ENCODE data around the gene PROS1. TPM values are rescaled to one million over a fixed set of nuclear protein-coding genes. Genes with fewer than 3 reads are reported as not detected.

Gene PROS1
- total RNA-seq, 1 experiment from 2014 or later, result 1.7 TPM

GRCh38 chr3:93910097-93910496 is 63.6 kb downstream of the PROS1 start:
- no peak overlapping the region for H3K4me3 Mint-ChIP-seq
- POLR2A ChIA-PET, result no interaction called here
- CTCF ChIA-PET, result no interaction called here
- TF ChIP-seq USF2 (CRISPR knock-in tag; IDR thresholded peaks at IDR 0.05) (no peak), GTF2I (CRISPR knock-in tag; conservative IDR thresholded peaks at IDR 0.05) (no peak), CBFB (CRISPR knock-in tag; IDR thresholded peaks at IDR 0.05; ENCODE audit: low read depth) (no peak), ESRRA (CRISPR knock-in tag; IDR thresholded peaks at IDR 0.05; ENCODE audit: borderline replicate concordance) (no peak), NFATC4 (CRISPR knock-in tag; IDR thresholded peaks at IDR 0.05) (no peak), PREB (CRISPR knock-in tag; IDR thresholded peaks at IDR 0.05; ENCODE audit: borderline replicate concordance) (no peak), HMGA2 (CRISPR knock-in tag; IDR thresholded peaks at IDR 0.05) (no peak), ATF3 (CRISPR knock-in tag; conservative IDR thresholded peaks at IDR 0.05) (no peak), SMAD4 (CRISPR knock-in tag; IDR thresholded peaks at IDR 0.05) (no peak), TP53 (CRISPR knock-in tag; IDR thresholded peaks at IDR 0.05) (no peak), FOXK1 (CRISPR knock-in tag; IDR thresholded peaks at IDR 0.05) (no peak), ELF4 (CRISPR knock-in tag; IDR thresholded peaks at IDR 0.05; ENCODE audit: low read depth) (no peak), E2F5 (CRISPR knock-in tag; IDR thresholded peaks at IDR 0.05) (no peak), CREM (CRISPR knock-in tag; IDR thresholded peaks at IDR 0.05) (no peak), NFE2L1 (CRISPR knock-in tag; IDR thresholded peaks at IDR 0.05) (no peak), ZNF232 (CRISPR knock-in tag; IDR thresholded peaks at IDR 0.05) (no peak)
- TF ChIP-seq, protein P1, sequence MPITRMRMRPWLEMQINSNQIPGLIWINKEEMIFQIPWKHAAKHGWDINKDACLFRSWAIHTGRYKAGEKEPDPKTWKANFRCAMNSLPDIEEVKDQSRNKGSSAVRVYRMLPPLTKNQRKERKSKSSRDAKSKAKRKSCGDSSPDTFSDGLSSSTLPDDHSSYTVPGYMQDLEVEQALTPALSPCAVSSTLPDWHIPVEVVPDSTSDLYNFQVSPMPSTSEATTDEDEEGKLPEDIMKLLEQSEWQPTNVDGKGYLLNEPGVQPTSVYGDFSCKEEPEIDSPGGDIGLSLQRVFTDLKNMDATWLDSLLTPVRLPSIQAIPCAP (CRISPR knock-in tag; IDR thresholded peaks at IDR 0.05), result no peak
- TF ChIP-seq, protein P2, sequence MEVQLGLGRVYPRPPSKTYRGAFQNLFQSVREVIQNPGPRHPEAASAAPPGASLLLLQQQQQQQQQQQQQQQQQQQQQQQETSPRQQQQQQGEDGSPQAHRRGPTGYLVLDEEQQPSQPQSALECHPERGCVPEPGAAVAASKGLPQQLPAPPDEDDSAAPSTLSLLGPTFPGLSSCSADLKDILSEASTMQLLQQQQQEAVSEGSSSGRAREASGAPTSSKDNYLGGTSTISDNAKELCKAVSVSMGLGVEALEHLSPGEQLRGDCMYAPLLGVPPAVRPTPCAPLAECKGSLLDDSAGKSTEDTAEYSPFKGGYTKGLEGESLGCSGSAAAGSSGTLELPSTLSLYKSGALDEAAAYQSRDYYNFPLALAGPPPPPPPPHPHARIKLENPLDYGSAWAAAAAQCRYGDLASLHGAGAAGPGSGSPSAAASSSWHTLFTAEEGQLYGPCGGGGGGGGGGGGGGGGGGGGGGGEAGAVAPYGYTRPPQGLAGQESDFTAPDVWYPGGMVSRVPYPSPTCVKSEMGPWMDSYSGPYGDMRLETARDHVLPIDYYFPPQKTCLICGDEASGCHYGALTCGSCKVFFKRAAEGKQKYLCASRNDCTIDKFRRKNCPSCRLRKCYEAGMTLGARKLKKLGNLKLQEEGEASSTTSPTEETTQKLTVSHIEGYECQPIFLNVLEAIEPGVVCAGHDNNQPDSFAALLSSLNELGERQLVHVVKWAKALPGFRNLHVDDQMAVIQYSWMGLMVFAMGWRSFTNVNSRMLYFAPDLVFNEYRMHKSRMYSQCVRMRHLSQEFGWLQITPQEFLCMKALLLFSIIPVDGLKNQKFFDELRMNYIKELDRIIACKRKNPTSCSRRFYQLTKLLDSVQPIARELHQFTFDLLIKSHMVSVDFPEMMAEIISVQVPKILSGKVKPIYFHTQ (CRISPR knock-in tag; IDR thresholded peaks at IDR 0.05), result no peak
- TF ChIP-seq, protein P3, sequence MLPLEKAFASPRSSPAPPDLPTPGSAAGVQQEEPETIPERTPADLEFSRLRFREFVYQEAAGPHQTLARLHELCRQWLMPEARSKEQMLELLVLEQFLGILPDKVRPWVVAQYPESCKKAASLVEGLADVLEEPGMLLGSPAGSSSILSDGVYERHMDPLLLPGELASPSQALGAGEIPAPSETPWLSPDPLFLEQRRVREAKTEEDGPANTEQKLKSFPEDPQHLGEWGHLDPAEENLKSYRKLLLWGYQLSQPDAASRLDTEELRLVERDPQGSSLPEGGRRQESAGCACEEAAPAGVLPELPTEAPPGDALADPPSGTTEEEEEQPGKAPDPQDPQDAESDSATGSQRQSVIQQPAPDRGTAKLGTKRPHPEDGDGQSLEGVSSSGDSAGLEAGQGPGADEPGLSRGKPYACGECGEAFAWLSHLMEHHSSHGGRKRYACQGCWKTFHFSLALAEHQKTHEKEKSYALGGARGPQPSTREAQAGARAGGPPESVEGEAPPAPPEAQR (CRISPR knock-in tag; IDR thresholded peaks at IDR 0.05), result no peak
- no peak overlapping the region for H3K27ac Mint-ChIP-seq
- peaks cover 48% of the 10 kb centered on the region for H3K36me3 Mint-ChIP-seq
- no peak for ATAC-seq
- H3K4me1 Mint-ChIP-seq, result no peaks in the 10 kb centered on the region
- H3K9me3 Mint-ChIP-seq, result peaks cover 72% of the 10 kb centered on the region
- H3K27me3 Mint-ChIP-seq (ENCODE audit: low read depth), result peaks cover 8% of the 10 kb centered on the region
- DNase-seq (ENCODE audit: low spot score), result no peak

DNA sequence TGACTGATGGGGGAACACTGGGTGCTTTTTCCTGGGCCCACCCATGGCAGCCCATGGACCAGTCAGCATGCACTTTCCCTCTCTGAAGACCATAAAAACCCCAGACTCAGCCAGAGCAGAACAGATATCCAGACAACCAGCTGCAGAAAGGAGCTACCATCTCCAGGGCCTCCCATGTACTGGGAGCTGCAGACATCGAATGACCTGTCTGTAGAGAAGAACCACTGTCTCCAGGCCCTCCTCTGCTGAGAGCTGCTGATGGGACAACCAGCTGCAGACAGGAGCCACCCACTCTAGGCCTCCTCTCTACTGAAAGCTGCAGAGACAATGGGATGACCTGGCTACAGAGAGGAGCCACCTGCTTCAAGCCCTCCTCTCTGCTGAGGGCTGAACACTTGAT is 66.6 kb downstream of the PROS1 start:
- Mint-ChIP-seq H3K4me1 (no peaks in the 10 kb centered on the region), H3K27me3 (ENCODE audit: low read depth) (peaks cover 4% of the 10 kb centered on the region), H3K4me3 (no peak overlapping the region), H3K9me3 (peaks cover 64% of the 10 kb centered on the region), H3K27ac (no peak overlapping the region), H3K36me3 (peaks cover 36% of the 10 kb centered on the region)
- DNase-seq (ENCODE audit: low spot score) (no peak), ATAC-seq (no peak)
- TF ChIP-seq KAT7 (CRISPR knock-in tag; IDR thresholded peaks at IDR 0.05; ENCODE audit: borderline replicate concordance) (no peak), ZNF425 (CRISPR knock-in tag; conservative IDR thresholded peaks at IDR 0.05) (no peak), MXD4 (CRISPR knock-in tag; IDR thresholded peaks at IDR 0.05; ENCODE audit: borderline replicate concordance) (no peak), GRHL2 (CRISPR knock-in tag; IDR thresholded peaks at IDR 0.05; ENCODE audit: insufficient replicate concordance, severe bottlenecking) (no peak)
- ChIA-PET POLR2A (no interaction called here), CTCF (no interaction called here)
